ENCODE results near the gene CNKSR3.

The CNKSR3 gene

DNA sequence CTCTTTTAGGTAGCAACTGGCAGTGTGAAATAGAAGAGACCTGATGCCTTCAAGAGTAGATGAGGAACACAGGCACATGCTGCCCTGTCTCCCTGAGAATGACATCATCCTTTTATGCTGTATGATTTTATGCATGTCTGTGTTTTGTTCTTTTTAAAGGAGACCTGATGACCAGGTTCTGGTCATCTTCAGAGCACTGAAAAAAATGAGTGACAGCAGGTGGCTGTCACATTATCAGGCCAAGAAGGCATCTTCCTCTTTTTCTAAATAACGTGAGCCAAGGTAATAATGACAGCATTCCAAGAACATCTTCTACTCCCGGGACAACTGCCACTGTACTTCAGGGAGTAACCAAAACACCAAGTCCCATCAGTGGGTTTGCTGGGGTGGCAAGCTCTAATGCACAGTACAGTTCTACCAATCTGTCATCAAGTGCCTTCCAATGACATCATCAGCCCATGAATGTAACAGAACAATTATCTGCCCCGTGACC, 28.9 kb downstream of the CNKSR3 start:
- H3K4me3 ChIP-seq (ENCODE audit: low read depth, low read length) = no peak overlapping the region
- TF ChIP-seq, protein P1, sequence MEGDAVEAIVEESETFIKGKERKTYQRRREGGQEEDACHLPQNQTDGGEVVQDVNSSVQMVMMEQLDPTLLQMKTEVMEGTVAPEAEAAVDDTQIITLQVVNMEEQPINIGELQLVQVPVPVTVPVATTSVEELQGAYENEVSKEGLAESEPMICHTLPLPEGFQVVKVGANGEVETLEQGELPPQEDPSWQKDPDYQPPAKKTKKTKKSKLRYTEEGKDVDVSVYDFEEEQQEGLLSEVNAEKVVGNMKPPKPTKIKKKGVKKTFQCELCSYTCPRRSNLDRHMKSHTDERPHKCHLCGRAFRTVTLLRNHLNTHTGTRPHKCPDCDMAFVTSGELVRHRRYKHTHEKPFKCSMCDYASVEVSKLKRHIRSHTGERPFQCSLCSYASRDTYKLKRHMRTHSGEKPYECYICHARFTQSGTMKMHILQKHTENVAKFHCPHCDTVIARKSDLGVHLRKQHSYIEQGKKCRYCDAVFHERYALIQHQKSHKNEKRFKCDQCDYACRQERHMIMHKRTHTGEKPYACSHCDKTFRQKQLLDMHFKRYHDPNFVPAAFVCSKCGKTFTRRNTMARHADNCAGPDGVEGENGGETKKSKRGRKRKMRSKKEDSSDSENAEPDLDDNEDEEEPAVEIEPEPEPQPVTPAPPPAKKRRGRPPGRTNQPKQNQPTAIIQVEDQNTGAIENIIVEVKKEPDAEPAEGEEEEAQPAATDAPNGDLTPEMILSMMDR (conservative IDR thresholded peaks at IDR 0.05; ENCODE audit: low read depth, low read length) = no peak
- no peak for DNase-seq (ENCODE audit: low read depth)

- H3K4me3 ChIP-seq (ENCODE audit: low read depth, low read length) = peak overlapping the region; percentile 44
- peak; percentile 41 for DNase-seq (ENCODE audit: low read depth)
Measured at GRCh38 chr6:154479771-154480639, 30.5 kb downstream of the CNKSR3 start.

DNA sequence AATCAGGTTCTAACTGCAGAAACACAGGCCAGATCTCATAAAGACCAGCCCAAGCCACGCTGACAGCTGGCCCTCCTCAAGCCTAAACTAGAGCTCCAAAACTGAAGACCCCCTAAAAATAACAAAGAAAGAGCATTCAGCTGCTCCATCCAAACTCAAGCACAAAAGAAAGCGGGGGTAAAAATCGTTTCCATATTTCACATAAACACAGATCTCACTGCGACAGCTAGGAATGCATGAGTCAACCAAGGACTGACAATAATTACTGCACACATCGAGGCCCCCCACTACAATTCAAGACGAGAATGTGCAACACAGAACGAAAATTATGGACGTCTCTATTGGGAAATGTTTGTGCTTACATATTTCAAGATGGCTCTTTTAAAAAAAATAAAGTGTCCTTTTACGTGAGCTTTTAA, 31.1 kb downstream of the CNKSR3 start:
- TF ChIP-seq, protein P1 (conservative IDR thresholded peaks at IDR 0.05; ENCODE audit: low read depth, low read length) = no peak
- peak; percentile 74 for DNase-seq (ENCODE audit: low read depth)
- peak overlapping the region; percentile 44 for H3K4me3 ChIP-seq (ENCODE audit: low read depth, low read length)

More at GRCh38 chr6:154479771-154480639, 30.5 kb downstream of the CNKSR3 start:
- TF ChIP-seq, protein P1 (conservative IDR thresholded peaks at IDR 0.05; ENCODE audit: low read depth, low read length) = peak; percentile 10

GRCh38 chr6:154478701-154479060, 31.8 kb downstream of the CNKSR3 start:
- DNase-seq (ENCODE audit: low read depth) = peak; percentile 45
- TF ChIP-seq, protein P1 (conservative IDR thresholded peaks at IDR 0.05; ENCODE audit: low read depth, low read length) = no peak
- H3K4me3 ChIP-seq (ENCODE audit: low read depth, low read length) = no peak overlapping the region

GRCh38 chr6:154478021-154478700, 32.3 kb downstream of the CNKSR3 start:
- TF ChIP-seq, protein P1 (conservative IDR thresholded peaks at IDR 0.05; ENCODE audit: low read depth, low read length) = no peak
- DNase-seq (ENCODE audit: low read depth) = no peak
- H3K4me3 ChIP-seq (ENCODE audit: low read depth, low read length) = no peak overlapping the region

DNA sequence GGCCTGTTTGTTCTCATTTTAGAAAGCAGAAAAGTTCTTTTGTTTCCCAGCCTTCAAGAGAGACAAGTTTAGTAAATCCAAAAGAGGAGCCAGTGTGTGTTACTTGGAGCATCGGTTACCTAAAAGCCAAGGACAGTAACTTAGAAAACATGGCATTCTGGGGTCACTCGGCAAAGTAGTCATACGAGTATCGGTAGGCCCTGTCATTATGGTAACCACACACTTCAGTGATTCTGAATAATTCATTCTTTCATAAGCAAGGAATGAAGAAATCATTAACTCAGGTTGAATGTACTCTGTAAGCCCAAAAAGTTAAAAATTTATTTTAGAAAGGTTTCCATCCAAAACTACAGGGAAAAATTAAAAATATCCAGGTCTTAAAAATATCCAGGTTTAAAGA, 34.0 kb downstream of the CNKSR3 start:
- DNase-seq (ENCODE audit: low read depth) = no peak
- no peak overlapping the region for H3K4me3 ChIP-seq (ENCODE audit: low read depth, low read length)
- TF ChIP-seq, protein P1 (conservative IDR thresholded peaks at IDR 0.05; ENCODE audit: low read depth, low read length) = no peak
